DLD1 (cell line): Measurements from ENCODE around the gene SH2D1A.
"Not testable (repeated sequence)": the region's sequence is repeated elsewhere in the genome, so short reads cannot be mapped to it uniquely, and the experiment has no call there.

Source experiments
- in situ Hi-C: cut with HindIII; loops from 2 replicates; pipeline ENCODE4 v1.10.0; 2017; ENCODE audit warnings: low sequenced_read_pairs

The SH2D1A gene

DNA sequence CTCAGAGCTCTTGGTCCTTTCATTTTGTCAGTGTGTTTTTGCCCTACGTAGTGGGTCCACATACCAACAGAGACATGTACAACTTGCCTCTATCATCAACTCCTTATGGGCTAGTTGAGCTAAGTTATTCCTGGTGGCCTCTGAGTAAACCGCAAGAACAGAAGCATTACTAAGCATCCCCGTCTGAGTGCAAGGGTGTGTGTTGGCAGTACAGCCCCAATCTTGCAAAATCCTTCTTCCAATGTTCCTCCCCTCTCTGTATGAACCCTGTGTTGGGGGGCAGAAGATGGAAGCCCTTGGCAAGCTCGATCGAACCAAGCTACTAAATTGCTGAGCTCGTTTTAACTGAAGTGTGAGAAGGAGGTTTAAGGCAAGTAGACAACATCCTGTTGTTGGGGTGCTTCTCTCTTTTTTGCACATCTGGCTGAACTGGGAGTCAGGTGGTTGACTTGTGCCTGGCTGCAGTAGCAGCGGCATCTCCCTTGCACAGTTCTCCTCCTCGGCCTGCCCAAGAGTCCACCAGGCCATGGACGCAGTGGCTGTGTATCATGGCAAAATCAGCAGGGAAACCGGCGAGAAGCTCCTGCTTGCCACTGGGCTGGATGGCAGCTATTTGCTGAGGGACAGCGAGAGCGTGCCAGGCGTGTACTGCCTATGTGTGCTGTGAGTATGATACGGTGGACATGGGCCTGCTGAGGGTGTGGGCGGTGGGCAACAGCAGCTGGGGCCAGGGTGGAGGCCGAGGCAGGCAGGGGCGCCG is at the start of gene SH2D1A:
Gene SH2D1A (plus strand): TSS at position 447 of the 760 bp plus-strand sequence. CDS start 80 bp downstream, at position 527.
- in situ Hi-C loops: no loop called here

DNA sequence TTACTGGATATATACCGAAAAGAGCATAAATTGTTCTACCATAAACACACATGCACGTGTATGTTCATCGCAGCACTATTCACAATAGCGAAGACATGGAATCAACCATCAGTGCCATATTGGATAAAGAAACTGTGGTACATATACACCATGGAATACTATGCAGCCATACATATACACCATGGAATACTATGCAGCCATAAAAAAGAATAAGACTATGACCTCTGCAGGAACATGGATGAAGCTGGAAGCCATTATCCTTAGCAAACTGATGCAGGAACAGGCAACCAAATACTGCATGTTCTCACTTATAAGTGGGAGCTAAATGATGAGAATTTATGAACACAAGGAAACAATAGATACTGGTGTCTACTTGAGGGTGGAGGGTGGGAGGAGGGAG is 47.0 kb upstream of the SH2D1A start:
- in situ Hi-C loops: not testable (repeated sequence)

DNA sequence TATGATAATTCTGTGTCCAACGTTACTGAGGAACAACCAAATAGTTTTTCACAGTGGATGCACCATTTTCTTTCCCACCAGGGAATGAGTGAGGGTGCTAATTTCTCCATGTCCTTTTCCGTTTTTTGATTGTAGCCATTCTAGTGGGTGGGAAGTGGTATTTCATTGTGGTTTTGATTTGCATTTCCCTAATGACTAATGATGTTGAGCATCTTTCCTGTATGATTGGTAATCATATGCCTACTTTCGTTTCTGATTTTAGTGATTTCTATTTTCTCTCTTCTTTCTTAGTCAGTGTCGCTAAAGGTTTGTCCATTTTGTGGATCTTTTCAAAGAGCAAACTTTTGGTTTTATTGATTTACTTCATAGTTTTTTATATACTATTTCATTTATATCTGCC is 46.0 kb upstream of the SH2D1A start:
- in situ Hi-C loops: no loop called here

DNA sequence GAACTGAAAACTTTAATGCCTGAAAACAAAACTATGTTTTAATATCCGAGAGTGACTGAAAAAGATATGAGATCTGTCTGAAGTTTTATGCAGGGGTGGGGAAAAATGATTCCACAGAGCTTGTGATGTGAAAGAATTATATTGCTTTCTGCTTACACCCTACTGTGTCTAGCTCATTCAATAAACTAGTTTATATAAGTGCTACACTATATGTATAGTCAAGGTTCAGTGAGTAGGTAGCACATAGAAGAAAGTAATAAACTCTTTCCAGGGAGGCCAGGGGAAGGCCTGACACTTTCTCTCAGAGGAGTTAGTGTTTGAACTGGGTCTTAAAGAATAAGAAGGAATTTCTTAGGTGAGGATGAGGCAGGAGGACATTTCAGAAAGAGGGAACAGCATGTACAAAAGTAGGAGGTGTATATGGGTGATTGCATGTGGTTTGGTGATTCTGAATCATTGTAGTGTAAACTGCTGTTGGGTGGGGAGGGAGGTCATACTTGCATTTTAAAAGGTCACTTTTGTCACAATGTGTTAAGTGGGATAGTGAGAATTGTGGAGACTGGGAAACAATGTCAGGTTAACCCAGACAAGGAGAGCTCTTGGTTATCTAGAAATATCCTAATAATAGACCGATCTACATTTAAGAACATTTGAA is 39.0 kb upstream of the SH2D1A start:
- in situ Hi-C loops: no loop called here

DNA sequence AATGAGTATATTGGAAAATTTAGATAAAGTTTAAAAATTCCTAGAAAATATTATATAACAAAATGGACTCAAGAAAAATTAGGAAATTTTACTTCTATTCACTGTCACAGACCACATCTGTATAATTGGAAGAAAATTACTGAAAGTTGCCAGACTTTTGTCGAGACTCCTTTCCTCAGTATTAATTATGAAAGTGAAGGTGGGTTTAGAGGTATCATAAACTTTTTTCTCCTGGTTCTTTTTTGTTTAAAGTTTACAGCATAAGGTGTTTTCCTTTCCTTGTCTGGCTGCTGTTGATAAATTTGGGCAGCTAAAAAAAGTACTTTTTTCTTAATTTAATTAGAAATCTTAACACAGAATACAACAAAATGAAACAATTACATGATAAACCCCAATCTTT is 20.6 kb upstream of the SH2D1A start:
- in situ Hi-C loops: no loop called here

DNA sequence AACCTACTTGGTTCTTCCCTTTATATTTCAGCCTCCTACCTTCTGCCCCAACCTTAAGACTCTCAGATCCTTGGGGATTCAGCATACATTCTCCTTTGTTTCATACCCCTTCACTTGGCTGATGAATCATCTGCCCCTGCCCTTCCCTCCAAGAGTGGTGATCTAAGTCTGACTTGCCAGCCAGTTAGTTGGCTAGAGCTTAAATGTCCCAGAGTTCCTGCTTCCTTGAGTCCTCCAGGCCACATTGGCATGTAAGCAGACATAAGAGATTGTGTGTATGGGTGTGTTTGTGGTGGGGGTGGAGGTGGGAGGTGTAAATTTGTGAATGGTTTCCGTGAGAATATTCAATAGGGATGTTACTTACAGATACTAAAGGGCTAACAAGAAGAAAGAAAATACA is 17.6 kb upstream of the SH2D1A start:
- in situ Hi-C loops: no loop called here

DNA sequence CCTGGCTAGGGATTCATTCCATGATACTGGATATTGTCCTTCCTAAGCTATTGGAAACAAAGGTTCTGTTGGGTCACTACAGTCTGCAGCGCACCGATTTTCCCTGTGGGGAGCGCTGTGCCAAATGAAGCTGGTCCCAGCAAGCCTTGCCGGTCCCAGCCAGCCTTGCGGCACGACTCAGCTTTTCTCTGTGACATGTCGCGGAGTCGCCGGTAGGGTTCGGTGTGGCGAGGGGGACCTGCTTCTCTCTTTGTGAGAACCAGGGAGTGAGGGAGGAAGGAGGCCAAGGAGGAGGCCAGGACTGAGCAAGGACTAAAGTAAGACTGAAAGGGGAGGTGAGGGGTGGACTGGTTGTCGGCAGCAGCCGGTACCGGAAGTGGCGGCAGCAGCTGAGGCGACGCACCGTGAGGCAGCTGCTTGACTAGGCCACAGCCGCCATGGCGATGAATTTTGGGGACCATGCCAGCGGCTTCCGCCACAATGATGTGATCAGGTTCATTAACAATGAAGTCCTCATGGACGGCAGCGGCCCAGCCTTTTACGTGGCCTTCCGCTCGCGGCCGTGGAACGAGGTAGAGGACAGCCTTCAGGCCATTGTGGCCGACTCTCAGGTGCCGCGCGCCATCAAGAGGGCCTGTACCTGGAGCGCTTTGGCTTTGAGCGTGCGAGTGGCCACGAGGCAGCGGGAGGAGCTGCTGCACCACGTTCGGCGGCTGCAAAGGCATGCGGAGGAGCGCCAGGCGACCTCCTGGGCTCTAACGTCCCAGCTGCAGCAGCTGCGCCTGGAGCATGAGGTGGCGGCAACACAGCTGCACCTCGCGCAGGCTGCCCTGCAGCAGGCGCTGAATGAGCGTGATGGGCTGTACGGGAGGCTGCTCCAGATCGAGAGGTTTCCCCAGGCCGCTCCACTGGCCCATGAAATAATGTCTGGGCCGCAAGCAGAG is 13.6 kb upstream of the SH2D1A start, which contains the start of gene TEX13D:
Gene TEX13D (plus strand): TSS at position 180 of the 944 bp plus-strand sequence. CDS start 258 bp downstream, at position 438.
- in situ Hi-C loops: no loop called here

DNA sequence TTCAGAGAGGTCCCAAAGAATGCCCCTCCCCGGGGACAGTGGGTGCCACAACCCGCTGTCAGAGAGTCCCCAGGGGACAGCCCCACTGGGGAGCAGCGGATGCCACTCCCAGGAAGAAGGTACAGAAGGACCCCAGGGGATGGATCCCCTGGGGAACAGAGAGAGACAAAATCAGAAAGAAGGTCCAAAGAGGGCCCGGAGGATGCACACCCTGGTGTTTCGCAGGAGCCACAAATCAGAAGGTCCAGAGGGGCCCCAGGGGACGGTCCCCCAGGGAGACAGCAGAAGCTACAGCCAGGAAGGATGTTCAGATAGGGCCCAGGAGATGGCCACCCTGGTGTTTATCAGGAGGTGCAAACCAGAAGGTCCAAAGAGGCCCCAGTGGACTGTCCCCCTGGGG is 12.5 kb upstream of the SH2D1A start:
- in situ Hi-C loops: no loop called here

DNA sequence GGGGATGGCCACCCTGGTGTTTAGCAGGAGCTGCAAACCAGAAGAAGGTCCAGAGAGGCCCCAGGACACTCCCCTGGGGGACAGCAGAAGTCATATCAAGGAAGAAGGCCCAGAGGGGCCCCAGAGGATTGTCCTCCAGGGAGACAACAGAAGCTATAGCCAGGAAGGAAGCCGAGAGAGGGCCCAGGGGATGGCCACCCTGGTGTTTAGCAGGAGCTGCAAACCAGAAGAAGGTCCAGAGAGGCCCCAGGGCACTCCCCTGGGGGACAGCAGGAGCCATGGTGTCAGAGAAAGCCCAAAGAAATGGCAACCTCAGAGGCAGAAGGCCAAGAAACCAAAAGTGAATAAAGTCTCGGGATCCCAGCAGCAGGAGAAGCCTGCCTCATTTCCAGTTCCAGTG is 11.8 kb upstream of the SH2D1A start:
- in situ Hi-C loops: not testable (repeated sequence)

DNA sequence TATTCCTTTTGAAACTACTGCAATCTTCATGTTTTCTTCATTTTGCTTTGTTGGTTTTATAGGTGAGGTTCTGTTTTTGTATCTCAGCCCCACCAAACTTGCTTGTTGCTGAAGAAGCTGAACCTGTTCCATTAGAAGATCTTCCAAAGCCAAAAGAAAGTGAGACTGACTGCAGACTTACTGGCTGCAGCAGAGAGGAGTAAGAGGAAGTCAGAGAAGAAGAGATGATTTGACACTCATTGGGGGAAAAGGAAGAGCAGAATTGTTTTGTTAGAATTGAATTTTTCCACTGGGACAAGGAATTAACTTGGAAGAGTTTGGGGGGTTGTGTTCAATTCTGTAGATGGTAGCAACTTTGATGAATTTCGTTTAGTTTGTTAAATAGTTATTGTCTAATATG is 10.8 kb upstream of the SH2D1A start:
- in situ Hi-C loops: no loop called here

DNA sequence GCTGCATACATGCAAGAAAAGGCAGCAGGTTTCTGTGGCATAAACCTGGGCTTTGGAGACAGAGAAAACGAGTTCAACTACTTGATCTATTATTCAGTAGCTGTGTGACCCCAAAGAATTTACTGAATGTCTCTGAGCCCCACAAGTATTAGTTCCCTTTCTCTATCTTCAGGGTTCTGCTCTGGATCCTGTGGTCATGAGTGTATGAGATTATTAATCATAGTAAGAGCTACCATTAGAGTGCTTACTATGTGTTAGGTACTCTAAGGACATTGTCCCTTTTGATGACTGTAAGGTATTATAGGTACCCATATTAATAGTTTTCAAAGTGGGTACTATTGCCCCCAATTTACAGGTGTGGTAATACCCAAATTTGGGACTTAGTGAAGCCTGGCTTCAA is 8.4 kb upstream of the SH2D1A start:
- in situ Hi-C loops: no loop called here

DNA sequence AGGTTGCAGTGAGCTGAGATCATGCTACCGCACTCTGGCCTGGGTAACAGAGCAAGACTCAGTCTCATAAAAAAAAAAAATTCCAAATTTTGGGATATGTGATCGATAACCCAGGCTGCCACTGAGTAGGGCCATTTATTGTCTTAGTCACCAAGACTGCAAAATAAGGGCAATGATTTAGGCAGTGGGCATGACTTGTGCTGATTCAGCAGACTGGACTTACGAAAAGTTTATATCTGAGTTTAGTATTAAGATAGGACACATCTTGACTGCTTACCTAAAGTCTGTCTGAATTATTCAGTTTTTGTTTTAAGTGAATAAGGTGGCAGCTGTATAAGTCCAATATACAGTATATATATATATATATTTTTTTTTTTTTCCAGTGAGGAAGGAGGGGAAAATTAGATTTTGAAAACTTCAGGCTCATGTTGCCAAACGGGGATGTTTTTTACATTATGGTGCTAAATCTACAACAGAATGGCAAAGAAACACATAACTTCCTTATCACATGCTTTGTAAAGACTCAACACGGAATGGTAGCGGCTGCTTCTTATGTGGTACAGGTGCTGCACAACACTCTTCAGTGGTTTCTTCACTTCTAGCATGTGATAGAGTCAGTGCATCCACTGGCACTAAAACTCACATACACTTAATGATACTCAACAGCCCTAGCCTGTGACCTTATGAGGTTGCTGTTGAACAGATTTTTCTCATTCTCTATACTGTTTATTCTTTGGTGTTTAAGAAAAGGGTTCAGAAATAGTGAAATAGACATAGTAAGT is 7.4 kb upstream of the SH2D1A start:
- in situ Hi-C loops: no loop called here

DNA sequence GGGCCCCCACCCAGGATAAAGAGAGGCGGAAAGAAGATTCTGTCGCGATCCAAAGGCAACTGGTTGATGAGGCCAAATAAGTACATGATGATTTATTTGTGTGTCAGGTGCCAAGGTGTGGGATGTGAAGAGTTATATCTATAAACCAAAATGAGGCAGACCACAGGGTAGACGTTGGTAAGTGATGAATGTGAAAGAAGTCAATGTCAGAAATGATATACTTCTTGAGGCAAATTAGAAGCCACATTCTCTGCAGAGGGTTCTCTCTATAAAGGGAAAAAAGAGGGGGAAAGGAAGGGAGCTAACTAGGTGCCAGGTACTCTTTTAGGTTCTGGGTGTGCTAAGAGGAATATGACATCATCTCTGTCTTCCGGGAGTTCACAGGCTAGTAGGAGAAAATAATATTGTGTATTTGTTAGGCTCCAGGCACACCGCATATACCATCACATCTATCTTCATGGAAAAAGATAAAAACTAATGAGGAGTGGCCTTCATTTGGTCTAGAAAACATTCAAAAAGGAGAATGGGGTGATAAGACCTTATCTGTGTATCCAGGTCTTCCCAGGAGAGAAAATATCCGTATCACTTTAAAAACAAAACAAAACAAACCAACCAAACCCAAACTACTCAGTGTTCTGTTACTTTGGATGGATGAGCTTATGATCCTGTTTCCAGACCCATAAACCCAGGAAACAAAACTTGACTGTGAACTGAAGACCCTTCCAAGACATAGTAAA is 4.8 kb upstream of the SH2D1A start:
- in situ Hi-C loops: no loop called here

DNA sequence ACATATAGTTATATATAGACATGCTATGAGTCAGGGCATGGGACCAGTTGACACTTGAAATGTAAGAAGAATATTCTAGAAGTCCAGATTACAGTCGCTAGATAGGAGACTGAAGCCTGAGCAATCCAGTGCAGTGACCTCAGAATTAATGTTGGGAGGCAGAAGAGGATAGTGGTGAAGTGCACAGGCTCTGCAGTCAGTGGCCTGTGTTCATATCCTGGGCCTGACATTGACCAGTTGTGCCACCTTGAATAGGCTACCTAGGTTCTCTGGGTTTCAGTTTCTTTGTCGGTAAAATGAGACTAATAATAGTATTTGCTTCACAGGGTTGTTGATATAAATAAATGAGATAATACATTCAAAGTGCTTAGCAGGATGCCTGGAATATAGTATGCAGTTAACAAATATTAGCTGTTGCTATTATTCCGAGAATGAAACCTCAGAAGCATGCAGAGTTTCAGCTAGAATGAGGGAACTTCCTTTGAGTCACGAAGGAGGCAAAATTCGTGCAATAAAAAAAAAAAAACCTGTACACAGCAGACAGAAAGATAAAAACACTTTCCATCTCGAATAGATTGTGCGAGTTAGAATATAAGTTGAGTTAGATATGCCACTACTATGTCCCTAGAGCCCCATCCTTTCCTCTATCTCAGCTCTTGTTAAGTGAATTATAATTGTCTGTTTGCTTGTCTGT is 4.0 kb upstream of the SH2D1A start:
- in situ Hi-C loops: no loop called here

DNA sequence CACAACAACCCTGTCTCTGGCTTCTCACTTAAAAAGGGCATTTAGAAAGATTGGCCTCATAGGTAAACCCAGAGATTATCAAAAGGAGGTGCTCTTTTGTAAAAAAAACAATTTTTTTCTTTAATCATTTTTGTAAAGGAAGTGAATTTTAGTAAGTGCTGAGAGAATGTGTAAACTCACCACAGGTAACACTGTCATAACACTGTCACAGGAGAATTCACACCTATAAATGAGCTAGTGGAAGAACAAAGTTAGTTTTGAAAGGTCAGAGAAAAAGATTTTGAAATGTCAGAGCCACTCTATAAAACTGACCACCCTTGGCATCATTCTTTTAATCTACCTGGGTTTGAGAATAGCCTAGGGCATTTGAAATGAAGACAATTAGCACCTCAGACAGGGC is 3.3 kb upstream of the SH2D1A start:
- in situ Hi-C loops: no loop called here

DNA sequence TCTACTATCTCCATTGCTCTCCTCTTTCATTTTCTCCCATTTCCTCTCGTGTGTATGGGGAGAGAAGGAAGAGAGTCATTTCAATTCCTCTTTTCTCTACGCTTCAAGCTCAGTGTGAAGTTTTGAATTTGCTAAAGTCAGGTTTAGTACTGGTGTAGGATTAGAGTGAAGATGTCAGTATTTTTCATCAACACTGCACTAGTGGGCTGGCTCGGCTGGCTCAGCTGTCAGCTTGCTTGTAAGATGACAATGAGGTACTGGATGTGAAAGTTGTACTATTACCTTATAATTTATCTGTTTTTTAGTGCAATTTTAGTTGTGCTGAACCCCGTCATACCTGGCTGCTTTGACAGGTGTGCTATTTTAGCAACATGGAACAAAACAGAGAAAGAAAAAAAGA is 2.1 kb upstream of the SH2D1A start:
- in situ Hi-C loops: no loop called here

DNA sequence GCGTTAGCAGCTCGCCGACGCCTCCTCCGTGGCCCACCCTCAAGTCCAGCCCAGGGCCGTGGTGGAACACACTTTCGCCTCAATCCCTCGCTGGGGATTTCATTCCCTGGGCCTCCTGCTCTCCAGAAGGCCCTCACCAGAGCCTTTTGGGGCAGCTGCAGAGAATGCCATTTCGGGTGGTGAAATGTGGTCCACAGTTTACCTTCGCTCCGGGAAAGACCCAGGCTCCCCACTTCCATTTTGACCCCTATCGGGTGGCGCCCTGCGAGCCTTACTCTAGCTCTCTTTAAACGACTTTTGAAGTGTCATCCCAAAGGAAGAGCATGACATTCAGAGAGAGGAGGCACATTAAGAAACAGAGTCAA is 496 bp downstream of the SH2D1A start:
- in situ Hi-C loops: no loop called here

DNA sequence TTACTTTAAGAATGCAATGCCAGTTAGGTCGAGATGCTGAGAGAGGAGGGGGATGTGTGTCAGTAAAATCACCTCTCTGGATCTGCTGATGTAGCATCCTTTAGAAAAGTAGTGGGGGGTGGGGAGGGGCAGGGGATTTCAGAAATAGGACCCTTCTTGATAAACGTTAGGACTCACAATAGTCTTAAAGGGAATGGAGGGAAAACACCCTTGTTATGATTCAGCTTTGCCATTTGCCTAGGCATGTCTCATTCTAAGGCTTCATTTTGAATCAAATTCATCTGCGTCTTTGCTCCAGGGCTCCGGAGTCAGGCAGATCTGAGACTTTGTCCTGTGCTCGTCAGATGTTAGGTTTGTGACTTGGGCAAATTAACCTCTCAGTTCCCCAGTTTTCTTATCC is 879 bp downstream of the SH2D1A start:
- in situ Hi-C loops: no loop called here

DNA sequence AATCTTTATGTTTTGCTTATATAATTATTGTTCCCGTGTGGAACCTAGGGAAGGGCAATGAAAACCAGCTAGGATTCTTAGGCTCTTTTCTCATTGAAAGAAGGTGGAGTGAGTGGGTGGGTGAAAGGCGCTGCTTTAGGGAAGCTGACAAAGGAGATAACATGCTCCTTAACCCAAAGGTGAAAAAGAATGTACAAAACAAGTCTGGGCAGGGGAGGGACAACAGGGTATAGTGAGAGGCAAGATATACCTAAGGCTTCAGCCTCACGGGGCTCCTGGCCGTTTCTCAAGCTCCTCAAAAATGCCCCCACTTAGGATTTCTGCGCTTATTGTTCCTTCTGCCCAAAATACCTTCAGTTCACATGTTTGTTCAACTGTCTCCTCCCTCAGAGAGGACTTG is 1.8 kb downstream of the SH2D1A start:
- in situ Hi-C loops: no loop called here
